GM21423 (cell line): ENCODE results near the gene KIF19.

Source experiments
- ATAC-seq: cut with Tn5 transposase; IDR thresholded peaks from one replicate; pipeline ENCODE4 v1.9.1; 2021; ENCODE audit warnings: mild to moderate bottlenecking, moderate library complexity; ENCODE audit not compliant: unreplicated experiment

KIF19 gene

DNA sequence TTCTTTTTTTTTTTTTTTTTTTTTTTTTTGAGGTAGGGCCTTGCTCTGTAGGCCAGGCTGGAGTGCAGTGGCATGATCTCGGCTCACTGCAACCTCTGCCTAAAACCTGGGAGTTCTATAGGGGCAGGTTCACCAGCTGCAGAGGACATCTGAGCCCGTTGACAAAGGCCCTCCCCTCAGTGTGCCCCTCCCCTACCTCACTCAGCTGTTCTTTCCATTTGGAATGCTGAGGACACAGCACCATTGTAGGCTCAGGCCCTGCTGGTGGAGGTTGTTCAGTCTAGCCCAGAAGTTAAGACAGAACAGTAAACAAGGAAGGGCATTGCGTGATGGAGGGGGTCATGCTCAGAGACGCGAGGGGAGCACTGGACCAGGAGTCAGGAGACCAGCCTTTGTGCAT lies 21.8 kb upstream of the KIF19 start:
- ATAC-seq = no peak

DNA sequence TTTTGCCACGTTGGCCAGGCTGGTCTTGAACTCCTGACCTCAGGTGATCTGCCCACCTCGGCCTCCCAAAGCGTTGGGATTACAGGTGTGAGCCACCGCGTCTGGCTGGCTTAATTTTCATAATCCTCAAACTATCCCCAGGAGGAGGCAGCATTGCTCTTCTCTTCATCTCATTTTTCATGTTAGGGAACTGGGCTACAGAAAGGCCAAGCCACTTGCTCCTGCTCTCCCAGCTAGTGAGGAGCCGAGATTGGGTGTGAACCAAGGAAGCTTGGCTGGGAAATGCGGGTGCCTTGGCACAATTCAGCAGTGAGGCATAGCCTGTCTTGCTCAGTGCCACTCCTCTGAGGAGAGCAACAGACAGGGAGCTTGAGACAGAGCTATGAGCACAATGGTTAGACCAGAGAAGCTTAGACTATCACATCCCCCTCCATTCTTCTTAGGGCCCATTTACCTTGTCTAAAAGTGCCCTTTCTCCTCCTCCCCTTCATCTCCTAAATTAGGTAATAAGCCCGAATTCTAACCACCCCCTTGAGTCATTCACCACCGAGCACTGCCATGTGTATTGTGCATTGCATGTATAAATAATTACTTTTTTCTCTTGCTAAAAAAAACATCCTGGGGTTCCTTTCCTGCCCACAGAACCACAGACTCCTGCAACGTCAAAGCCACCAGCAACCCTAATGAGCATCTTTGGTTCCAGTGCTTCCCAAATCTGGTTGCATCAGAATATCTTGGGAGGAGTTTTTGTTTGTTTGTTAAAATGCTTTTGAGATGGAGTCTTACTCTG lies 20.0 kb upstream of the KIF19 start:
- ATAC-seq = no peak

DNA sequence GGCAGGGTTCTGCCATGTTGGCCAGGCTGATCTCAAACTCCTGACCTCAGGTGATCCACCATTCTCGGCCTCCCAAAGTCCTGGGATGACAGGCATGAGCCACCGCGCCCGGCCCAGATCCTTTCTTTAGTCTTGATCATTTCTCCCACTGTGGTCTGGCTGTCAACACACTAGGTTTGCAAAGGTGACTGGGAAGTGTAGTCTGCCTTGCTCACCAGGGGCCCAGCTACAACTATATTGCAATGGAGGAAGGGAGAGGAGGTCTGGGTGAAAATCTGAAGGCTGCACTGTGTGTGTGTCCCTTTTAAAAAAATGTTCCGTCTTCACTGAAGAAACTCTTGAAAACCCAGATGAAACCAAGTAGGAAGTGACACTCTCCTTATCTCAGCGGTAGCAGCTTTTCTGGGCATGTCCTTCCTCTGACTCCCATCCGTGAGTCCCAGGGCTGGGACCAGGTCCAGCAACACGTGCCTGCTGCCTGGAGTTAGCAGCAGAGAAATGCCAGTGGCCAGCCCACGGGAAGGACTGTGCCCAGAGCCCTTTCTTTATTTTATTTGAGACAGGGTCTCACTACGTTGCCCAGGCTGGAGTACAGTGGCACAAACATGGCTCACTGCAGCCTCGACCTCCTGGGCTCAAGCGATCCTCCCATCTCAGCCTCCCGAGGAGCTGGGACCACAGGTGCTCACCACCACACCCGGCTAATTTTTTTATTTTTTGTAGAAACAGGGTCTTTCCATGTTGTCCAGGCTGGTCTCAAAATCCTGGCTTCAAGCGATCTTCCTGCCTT lies 17.8 kb upstream of the KIF19 start:
- no peak for ATAC-seq

DNA sequence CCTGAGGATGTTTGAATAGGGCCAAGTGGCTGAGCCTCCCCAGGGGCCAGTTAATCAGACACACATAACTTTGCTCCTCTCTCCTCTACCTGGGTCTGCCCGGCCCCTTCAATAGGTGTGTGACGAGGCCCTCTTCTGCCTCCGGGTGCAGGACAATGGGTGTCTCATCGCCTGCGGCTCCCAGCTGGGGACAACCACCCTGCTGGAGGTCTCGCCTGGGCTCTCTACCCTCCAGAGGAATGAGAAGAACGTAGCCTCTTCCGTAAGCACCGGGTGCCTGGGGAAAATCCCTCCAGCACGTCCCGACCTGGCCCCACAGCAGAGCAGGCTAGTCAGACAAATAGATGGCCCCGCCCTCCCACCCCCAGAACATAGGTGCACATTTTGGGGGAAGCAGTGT lies 16.1 kb upstream of the KIF19 start:
- ATAC-seq = no peak

DNA sequence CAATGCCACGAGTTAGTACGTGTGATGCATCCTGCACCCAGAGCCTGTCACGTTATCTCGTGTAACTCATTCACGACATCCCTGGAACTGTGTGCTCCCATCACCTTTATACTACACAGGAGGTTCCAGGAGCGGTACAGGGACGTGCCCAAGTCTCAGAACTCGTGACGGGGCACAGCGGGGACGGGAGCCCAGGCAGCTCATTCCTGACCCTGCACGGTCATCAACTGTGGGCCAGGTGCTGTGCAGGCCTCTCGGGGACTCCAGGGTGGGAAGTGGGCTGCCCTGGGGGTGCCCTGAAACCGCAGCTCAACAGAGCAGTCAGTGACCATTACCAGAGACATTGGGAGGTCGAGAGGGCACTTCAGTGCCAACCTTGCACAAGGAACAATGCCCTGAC lies 11.1 kb upstream of the KIF19 start:
- ATAC-seq = no peak

DNA sequence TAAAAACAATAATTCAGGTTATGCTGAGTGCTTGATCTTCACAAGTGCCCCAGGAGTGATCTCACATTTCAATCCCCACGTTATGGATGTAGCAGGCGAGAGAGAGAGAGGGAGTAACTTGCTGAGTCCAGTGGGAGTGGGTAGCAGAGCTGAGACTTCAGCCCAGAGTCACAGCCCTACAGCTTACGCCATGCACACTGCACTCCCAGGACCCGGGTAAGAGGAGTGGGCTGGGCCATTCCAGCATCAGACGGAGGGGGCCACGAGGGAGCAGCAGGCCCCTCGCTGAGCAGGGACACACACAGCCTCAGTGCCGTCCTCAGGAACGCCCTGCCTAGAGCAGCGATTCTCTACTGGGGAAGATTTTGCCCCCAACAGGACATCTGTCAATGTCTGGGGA lies 9.8 kb upstream of the KIF19 start:
- ATAC-seq = no peak

DNA sequence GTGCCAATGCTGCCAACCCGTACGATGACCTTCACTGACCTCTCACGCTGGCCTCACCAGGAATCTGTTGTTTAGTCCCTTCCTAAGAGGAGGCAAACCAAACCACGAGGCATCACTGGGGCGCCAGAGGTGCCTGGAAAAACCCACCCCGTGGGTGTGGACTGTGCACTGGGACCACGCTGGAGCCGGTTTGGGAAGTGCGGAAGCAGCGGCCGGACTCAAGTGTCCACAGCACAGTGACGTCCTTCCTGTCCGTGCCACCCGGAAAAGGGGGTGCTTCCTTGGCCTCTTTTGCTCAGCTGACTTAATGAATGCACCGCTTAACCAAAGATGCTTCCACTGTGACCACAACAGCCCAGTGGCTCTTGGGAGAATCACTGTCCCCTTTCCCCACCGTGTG lies 9.0 kb upstream of the KIF19 start:
- ATAC-seq = no peak

DNA sequence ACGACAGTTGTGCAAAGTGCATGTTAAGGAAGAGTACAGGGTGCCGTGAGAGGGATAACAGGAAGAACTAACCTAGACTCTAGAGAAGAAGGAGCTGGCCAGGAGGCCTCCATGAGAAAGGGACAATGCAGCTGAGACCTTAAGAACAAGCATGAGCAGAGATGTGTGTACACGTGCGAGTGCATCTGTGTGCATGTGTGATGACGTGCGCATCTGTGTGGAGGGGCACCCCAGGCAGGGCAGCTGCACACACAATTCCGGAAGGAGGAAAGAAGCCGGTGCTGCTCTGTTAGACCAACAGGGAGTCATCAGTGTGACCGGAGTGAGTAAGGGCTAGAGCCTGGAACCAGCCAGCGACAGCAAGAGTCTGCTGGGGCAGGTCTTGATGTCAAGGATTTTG lies 7.6 kb upstream of the KIF19 start:
- no peak for ATAC-seq

DNA sequence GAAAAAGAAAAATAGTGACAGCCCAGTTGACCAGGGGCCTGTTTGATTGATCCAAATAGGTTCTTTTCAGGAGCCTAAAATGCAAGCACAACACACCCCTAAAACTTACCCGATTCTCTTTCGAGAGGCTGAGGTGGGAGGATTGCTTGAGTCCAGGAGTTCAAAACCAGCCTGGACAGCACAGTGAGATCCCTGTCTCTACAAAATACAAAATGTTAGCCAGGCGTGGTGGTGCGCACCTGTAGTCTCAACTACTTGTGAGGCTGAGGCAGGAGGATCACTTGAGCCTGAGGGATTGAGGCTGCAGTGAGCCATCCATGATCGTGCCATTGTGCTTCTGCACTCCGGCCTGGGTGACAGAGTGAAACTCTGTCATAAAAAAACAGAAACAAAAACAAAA lies 1.5 kb upstream of the KIF19 start:
- ATAC-seq = no peak

DNA sequence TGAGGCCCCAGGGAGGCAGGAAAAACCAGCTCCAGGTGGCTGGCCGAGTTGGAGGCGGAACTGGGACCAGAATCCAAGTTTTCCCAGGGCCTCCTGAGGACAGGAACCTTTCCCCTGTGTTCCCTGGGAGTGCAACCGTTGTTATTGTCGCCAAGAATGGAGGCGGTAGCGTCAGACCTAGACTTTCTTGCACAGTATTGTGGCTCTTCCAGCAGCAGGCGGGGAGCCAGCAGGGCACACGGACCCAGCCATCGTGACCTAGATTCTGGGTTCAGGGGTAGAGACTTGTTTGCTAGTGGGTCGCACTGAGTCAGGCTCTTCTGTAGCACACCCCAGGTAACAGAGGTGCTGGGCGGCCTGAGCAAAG lies 667 bp upstream of the KIF19 start:
- ATAC-seq = no peak

DNA sequence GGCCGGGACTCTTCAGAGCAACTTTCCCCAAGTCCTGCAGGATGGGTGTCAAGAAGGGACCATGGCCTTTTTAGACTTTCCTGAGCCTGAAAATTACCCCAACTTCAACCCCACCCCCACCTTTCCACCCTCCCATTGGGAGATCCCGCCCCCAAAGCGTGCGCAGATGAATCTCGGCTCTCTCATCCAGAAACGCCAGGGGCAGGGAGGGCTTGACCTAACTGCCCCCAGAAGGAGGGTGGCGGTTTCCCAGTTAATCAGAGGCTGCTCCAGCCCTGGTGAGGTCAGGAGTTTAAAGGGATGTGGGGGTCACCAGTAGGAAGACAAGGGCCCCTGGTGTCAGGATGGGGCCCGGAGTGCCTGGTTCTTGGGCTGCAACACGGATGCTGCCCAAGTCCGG lies 480 bp downstream of the KIF19 start:
- ATAC-seq = no peak

DNA sequence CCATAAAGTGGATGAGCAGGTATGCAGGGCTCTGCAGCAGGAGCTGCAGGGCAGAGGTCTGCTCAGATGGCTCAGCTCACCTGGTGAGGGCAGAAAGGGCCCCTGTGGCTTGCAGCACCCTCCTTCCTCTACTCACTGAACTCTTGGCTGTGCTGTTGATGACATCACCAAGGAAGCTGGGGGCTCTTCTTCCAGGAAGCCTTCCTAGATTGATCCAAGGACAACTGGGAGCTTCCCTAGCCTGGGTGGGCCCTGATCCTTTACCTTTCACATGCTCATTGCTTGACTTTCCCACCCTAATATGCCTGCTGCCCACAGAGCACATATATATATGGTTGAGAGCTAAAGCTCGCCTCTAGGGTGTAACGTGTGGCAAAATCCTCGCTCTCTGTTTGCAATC lies 2.5 kb downstream of the KIF19 start:
- ATAC-seq = no peak

DNA sequence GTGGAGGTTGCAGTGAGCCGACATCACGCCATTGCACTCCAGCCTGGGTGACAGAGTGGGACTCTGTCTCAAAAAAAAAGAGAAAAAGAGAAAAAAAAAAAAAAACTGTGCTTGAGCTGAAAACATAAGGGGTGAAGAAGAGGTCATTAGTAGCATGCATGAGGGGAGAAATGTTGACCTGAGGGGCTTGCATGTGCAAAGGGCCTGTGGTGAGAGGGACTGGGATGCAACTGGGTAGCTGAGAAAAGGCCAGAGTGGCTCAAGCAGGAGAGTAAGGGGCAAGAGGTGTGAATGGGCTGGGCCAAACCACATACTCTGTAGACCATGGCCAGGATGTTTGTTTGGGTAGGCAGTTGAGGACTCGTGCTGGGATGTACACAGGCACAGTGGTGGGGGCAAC lies 3.4 kb downstream of the KIF19 start:
- ATAC-seq = no peak

DNA sequence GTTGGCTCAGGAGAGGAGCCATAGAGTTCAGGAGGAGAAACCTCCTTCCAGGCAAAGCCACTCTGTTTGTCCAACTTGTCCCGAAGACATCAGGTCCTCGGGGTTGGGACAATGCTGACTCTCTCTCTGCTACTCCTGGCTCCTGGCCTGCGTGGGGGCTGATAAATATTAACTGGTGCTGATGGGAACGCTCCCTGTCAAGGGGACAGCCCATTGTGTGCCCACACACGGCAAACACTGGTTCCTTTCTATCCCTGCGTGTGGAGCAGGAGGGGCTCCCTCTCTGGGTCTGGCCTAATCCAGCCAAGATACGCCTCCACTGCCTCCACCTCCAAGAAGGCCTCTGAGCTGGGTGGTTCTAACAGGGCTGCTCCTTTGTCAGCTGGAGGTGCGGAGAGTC lies 4.4 kb downstream of the KIF19 start:
- no peak for ATAC-seq

DNA sequence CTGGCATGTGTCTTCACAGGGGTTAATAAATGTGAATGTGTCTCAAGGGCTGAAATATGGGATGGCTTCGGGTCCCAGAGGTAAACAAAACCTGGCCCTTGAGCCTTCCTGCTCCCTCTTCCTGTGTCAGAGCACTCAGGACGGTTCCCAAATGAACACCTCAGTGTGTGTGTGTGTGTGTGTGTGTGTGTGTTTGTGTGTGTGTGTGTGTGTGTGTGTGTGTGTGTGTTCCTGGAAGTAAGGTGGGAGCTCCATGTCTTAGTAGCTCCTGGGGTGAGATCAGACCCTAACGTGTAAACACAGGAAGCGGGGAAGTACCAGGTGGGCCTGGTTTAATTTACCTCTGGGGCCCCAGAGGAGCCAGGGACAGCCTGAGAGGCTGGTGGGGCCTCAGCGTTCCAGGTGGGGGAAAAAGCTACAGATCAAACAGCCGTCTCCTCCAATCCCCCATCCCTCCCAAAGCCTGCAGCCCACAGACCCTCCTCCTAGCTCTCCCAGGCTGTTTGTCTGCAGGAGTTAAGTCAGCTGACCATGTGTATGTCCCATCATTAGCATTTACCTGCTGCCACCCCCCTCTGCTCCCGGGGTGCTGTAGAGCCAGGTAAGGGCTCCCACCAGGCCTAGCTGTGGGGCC lies 6.1 kb downstream of the KIF19 start:
- ATAC-seq = no peak

DNA sequence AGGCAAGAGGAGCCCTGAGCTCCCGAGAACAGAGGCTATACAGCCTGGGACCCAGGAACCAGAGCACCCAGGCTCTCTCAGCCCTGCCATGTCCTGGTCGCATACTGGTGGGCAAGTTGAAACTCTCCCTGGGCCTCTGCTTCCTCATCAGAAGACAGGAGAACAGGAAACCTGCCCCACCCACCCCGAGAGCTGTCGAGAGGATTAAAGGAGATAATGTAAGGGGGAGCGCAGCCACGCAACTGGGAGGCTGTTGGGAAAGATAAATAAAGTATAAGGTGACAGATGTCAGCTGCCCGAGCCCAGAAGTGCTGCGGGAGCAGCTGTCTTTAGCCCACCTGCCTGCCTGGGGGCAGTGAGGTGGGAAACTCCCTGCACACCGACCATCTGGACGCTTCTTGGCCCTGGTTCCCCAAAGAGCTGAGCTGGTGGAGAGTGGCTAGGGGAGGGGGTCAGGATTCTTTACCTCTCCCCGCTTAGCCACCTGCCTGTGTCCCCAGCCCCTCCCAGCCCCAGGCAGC lies 6.8 kb downstream of the KIF19 start:
- ATAC-seq = no peak

DNA sequence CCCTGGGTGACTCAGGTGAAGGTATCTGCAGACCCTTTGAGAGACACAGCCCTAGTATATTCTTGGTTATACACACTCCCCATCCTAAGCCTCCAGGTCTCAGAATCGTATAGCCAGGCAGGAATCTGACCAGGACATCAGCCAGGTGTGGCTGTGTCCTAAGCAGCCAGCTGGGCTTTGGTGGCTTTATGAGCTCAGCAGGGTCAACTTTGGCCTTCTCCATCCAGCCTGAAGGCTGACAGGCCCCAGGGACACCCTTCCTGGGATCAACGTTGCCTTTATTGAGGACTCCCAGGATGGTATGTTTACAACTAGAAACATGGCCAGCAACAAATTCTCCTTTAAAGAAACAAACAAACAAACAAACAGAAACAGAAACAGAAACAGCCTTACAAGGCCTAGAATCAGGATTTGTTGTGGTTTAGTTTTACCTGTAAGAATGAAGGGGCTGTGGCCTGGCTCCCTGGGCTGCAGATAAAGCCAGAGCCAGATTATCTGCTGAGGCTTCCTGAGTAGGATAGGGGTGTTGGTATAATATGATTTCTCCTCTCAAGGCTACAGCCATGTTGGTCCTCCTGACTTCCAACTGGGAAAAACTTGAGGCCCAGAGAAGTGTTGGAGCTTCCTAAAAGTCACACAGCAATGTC lies 8.5 kb downstream of the KIF19 start:
- no peak for ATAC-seq

DNA sequence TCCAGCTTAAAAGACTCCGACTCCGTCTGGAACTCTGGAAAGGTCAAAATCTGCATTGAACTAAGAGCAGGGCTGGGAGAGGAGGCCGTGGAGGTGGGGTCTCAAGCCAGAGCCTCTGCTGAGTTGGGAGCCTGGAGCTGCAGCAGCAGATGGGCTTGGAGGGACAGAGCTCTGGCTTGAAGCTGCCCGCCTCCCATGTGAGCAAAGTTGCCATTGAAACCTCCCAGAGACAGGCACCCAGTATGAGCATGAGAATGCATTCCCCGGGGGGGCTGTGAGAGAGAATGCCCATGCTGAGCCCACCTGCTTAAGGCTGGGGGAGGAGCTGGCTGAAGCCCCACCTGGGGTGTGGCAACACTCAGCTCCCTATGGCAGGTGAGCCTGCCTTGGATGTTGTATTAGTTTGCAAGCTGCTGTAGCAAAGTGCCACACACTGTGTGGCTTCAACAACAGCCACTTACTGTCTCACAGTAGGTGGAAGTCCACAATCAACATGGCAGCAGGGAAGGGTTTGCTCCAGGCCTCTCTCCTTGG lies 9.6 kb downstream of the KIF19 start:
- no peak for ATAC-seq

DNA sequence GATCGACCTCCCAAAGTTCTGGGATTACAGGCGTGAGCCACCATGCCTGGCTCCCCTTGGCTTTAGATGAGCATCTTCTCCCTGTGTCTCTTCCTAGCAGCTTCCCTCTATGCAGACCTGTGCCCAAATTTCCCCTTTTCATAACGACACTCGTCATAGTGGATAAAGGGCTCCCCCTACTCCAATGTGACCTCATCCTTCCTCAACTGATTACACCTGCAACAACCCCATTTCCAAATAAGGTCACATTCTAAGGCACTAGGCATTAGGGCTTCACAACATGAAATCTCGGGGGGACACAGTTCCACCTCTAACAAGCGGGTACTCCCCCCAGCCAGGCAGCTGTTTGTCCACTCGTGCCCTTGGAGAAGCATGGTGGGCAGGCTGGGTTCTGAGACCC lies 10.3 kb downstream of the KIF19 start:
- no peak for ATAC-seq

DNA sequence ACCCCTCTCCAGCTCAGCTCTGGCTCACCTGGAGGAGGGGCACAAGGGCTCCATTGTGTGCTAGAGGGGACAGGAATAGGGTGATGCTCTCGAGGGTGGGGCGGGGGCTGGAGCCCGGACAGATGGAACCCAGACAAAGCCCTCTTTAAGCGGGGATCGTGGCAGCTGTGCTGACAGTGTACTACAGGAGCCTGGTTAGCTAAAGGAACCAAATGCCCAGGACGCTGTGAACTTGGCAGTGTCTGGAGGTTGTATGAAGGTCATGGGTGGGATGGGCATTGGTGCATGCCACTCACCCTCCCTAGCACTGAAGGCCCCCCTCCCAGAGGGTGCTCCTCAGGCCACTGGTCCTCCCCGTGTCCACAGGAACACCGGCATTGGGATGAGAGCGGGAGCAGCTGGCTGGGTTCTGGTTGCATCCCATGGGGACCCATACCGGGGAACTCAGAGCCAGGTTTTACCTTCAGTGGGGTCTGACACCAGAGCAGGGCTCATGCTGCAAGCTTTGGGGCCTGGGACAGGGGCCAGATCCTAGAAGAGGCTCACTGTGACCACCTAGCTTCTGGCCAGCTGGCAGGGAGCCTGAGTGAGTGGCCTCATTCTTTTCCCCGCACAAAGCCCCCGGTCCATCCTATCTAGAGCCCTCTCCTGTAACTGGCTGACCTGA lies 11.9 kb downstream of the KIF19 start:
- no peak for ATAC-seq
